Liver (tissue), 9 donors: ENCODE results near the gene STK39. TPM values are rescaled to one million over a fixed set of nuclear protein-coding genes. Genes with fewer than 3 reads are reported as not detected.

Source experiments
- DNase-seq: peaks from one replicate; pipeline ENCODE4 v3.0.0-alpha.2; 2017; ENCODE audit warnings: low spot score
- H3K27ac ChIP-seq, 2 donors: one replicate each; pipeline ENCODE4 v1.7.0; 2013; ENCODE audit warnings: inconsistent platforms in 2 of 2, low read length in 2 of 2, control low read depth in 1 of 2, low read depth in 1 of 2, mild to moderate bottlenecking in 1 of 2
- H3K27me3 ChIP-seq, 4 donors: one replicate each; pipeline versions ENCODE4 v1.6.1 to v1.7.0; 2013; ENCODE audit warnings: low read length in 3 of 4, inconsistent platforms in 1 of 4, mild to moderate bottlenecking in 1 of 4, moderate library complexity in 1 of 4; ENCODE audit not compliant: control insufficient read depth in 4 of 4, insufficient read depth in 4 of 4
- H3K36me3 ChIP-seq, 4 donors: one replicate each; pipeline versions ENCODE4 v1.6.1 to v1.7.0; 2013; ENCODE audit warnings: low read length in 3 of 4, mild to moderate bottlenecking in 3 of 4, low read depth in 1 of 4, moderate library complexity in 1 of 4; ENCODE audit not compliant: control insufficient read depth in 4 of 4, insufficient read depth in 3 of 4
- H3K4me1 ChIP-seq, 4 donors: one replicate each; pipeline versions ENCODE4 v1.6.1 to v1.7.0; 2013; ENCODE audit warnings: low read length in 3 of 4, mild to moderate bottlenecking in 3 of 4, moderate library complexity in 1 of 4; ENCODE audit not compliant: control insufficient read depth in 4 of 4, insufficient read depth in 4 of 4
- H3K4me3 ChIP-seq, 3 donors: one replicate each; pipeline versions ENCODE4 v1.6.1 to v1.7.0; 2013; ENCODE audit warnings: low read length in 3 of 3, control low read depth in 1 of 3, low read depth in 1 of 3, mild to moderate bottlenecking in 1 of 3
- H3K9ac ChIP-seq, 2 donors: one replicate each; pipeline ENCODE4 v1.7.0; 2013; ENCODE audit warnings: low read length in 2 of 2, mild to moderate bottlenecking in 2 of 2, moderate library complexity in 2 of 2, control low read depth in 1 of 2, low read depth in 1 of 2
- H3K9me3 ChIP-seq, 4 donors: one replicate each; pipeline versions ENCODE4 v1.6.1 to v1.7.0; 2013; ENCODE audit warnings: low read length in 3 of 4; ENCODE audit not compliant: control insufficient read depth in 4 of 4
- ATF3 ChIP-seq: IDR thresholded peaks from 2 replicates; pipeline ENCODE4 v1.6.1; 2016; ENCODE audit warnings: antibody characterized with exemption
- CTCF ChIP-seq: fragments of 150-350 bp; IDR thresholded peaks from 2 replicates; pipeline ENCODE4 v1.5.1; 2017; ENCODE audit warnings: improper control_type of control experiment, low read depth, low read length; ENCODE audit not compliant: missing input control
- EGR1 ChIP-seq, 2 donors: IDR thresholded peaks; 2 replicates each; pipeline ENCODE4 v1.6.1; 2016 to 2018; ENCODE audit warnings: antibody characterized with exemption in 2 of 2, low read depth in 2 of 2
- FOXA1 ChIP-seq: IDR thresholded peaks from 2 replicates; pipeline ENCODE4 v1.6.1; 2016; ENCODE audit warnings: antibody characterized with exemption
- FOXA2 ChIP-seq: IDR thresholded peaks from 2 replicates; pipeline ENCODE4 v1.6.1; 2016; ENCODE audit warnings: antibody characterized with exemption
- GABPA ChIP-seq, 2 donors: IDR thresholded peaks in 1 of 2; conservative IDR thresholded peaks in 1 of 2; 2 replicates each; pipeline ENCODE4 v1.6.1; 2016; ENCODE audit warnings: antibody characterized with exemption in 2 of 2, mild to moderate bottlenecking in 1 of 2, moderate library complexity in 1 of 2
- HNF4A ChIP-seq, 2 donors: conservative IDR thresholded peaks; 2 replicates each; pipeline ENCODE4 v1.6.1; 2016; ENCODE audit warnings: antibody characterized with exemption in 2 of 2, mild to moderate bottlenecking in 2 of 2
- HNF4G ChIP-seq: IDR thresholded peaks from 2 replicates; pipeline ENCODE4 v1.6.1; 2016; ENCODE audit warnings: antibody characterized with exemption
- NR2F2 ChIP-seq: IDR thresholded peaks from 2 replicates; pipeline ENCODE4 v1.6.1; 2016; ENCODE audit warnings: antibody characterized with exemption
- RAD21 ChIP-seq, 2 donors: IDR thresholded peaks; 2 replicates each; pipeline ENCODE4 v1.6.1; 2016; ENCODE audit warnings: antibody characterized with exemption in 2 of 2, mild to moderate bottlenecking in 2 of 2
- REST ChIP-seq: IDR thresholded peaks from 2 replicates; pipeline ENCODE4 v1.6.1; 2016; ENCODE audit warnings: antibody characterized with exemption, mild to moderate bottlenecking
- RXRA ChIP-seq, 2 donors: IDR thresholded peaks; 2 replicates each; pipeline ENCODE4 v1.6.1; 2017 to 2018; ENCODE audit warnings: antibody characterized with exemption in 2 of 2, mild to moderate bottlenecking in 1 of 2
- SP1 ChIP-seq: IDR thresholded peaks from 2 replicates; pipeline ENCODE4 v1.6.1; 2018; ENCODE audit warnings: antibody characterized with exemption, mild to moderate bottlenecking
- TAF1 ChIP-seq: conservative IDR thresholded peaks from 2 replicates; pipeline ENCODE4 v1.6.1; 2016; ENCODE audit warnings: antibody characterized with exemption, mild to moderate bottlenecking
- ZBTB33 ChIP-seq: IDR thresholded peaks from 2 replicates; pipeline ENCODE4 v1.6.1; 2016; ENCODE audit warnings: antibody characterized with exemption
- WGBS: extraction: QIAGEN DNeasy Blood & Tissue Kit; methylation state at CpG from one replicate; pipeline ENCODE4 v1.1.7; 2013; 5-methylcytosine and 5-hydroxymethylcytosine counted together
- polyA plus RNA-seq, 2 donors: library from polyadenylated mRNA; stranded (reverse) in 1 of 2; unstranded in 1 of 2; fragments of 200-250 nt in 1 of 2; fragments of >200 nt in 1 of 2; fragmentation: Nextera tagmentation in 1 of 2; extraction: Ambion mirVana in 1 of 2; gene quantifications; one replicate each; pipeline versions ENCODE4 v1.2.1 to v1.2.3, GENCODE V29; 2013 to 2015
- total RNA-seq, 2 donors: library from RNA; depleted of rRNA; stranded (reverse); fragments of >200 nt; gene quantifications; one replicate each; pipeline ENCODE4 v1.2.3, GENCODE V29; 2014
- donor health status: healthy.
- donor health status: healthy.
- donor health status: healthy.
- donor health status: healthy.
- donor health status: healthy.

The STK39 gene
- total and polyA plus RNA-seq, 4 donors, result 0.29 to 1.8 (median 0.73) TPM

- Histone ChIP-seq H3K4me1 (no peaks in the 10 kb centered on the region), H3K9me3 (no peaks in the 10 kb centered on the region), H3K4me3 (no peak overlapping the region), H3K27me3 (peaks cover 0 to 2% (median 0%) of the 10 kb centered on the region in 4 donors), H3K27ac (no peak overlapping the region), H3K9ac (no peak overlapping the region), H3K36me3 (no peaks in the 10 kb centered on the region)
- no peak for TF ChIP-seq CTCF
- no peak for TF ChIP-seq GABPA (IDR thresholded peaks at IDR 0.05 in 1 of 2, conservative IDR thresholded peaks at IDR 0.05 in 1 of 2)
- TF ChIP-seq SP1, result no peak
- TF ChIP-seq RXRA (IDR thresholded peaks at IDR 0.05), result no peak
- TF ChIP-seq FOXA1, result no peak
- no peak for TF ChIP-seq FOXA2
- TF ChIP-seq TAF1, result no peak
- no peak for TF ChIP-seq ATF3
- TF ChIP-seq EGR1 (IDR thresholded peaks at IDR 0.05; ENCODE audit: low read depth in 2 of 2), result no peak
- TF ChIP-seq HNF4A (conservative IDR thresholded peaks at IDR 0.05), result no peak
- no peak for TF ChIP-seq REST
- TF ChIP-seq ZBTB33, result no peak
- no peak for TF ChIP-seq HNF4G
- no peak for TF ChIP-seq RAD21 (IDR thresholded peaks at IDR 0.05)
- no peak for TF ChIP-seq NR2F2
- whole genome bisulfite sequencing, result 80% methylated on average over 4 of the region's 4 CpGs
- DNase-seq, result no peak
These were observed 311.6 kb downstream of the STK39 start for GRCh38 chr2:167935803-167936110.

- H3K27ac ChIP-seq, result no peak overlapping the region
- no peak for DNase-seq
These were observed 314.1 kb downstream of the STK39 start for GRCh38 chr2:167933097-167933814.

More at GRCh38 chr2:167933097-167933814, 314.1 kb downstream of the STK39 start:
- no peaks in the 10 kb centered on the region for H3K9me3 ChIP-seq
- TF ChIP-seq NR2F2 (no peak), CTCF (no peak)
- H3K27me3 ChIP-seq, result no peaks in the 10 kb centered on the region
- no peak overlapping the region for H3K9ac ChIP-seq
- 90% methylated on average over 4 of the region's 4 CpGs for WGBS
- H3K4me1 ChIP-seq, result no peaks in the 10 kb centered on the region
- H3K4me3 ChIP-seq, result no peak overlapping the region
- H3K36me3 ChIP-seq, result no peaks in the 10 kb centered on the region
